Measurements from ENCODE around the gene RBKS.
A peak's percentile ranks its signal among the peaks of the same experiment; 100 is the strongest.

The RBKS gene

DNA sequence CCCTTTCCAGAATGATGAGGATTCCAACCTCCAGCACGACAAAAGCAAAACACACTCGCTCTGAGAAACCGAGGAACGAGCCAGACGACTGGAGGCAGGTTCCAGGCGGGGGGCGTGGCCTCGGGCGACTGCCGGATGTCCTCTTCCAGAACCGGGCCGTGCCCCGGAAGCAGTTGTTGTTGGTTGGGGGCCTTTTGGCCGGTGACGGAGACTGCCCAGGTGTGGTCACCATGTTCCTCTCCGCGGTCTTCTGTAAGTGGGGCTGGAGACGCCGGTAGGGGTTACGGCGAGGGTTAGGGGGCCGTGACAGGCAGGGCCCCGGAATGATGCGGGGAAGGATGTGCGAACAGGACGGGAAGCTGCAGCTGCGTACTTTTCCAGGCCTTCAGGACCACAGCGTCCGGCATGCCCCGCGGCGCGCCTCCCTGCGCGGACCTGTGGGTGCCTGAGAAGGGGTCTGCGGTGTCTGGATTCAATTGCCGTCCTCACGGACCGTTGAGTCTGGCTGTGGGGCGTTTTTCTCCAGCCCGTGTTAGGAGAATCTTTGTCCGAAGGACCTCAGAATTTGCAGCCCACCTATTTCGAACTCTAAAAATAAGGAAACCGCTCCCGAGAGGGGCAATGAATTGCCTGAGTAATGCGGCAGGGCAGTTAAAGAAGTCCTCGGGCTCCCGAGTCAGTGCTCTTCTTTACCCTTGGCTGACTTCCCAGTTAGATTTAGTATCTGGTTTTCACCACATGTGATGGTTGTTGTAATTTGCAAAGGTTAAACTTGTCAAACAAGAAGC, 118.4 kb downstream of the RBKS start, which contains the start of gene MRPL33 (continued):
- TF ChIP-seq, protein P1, sequence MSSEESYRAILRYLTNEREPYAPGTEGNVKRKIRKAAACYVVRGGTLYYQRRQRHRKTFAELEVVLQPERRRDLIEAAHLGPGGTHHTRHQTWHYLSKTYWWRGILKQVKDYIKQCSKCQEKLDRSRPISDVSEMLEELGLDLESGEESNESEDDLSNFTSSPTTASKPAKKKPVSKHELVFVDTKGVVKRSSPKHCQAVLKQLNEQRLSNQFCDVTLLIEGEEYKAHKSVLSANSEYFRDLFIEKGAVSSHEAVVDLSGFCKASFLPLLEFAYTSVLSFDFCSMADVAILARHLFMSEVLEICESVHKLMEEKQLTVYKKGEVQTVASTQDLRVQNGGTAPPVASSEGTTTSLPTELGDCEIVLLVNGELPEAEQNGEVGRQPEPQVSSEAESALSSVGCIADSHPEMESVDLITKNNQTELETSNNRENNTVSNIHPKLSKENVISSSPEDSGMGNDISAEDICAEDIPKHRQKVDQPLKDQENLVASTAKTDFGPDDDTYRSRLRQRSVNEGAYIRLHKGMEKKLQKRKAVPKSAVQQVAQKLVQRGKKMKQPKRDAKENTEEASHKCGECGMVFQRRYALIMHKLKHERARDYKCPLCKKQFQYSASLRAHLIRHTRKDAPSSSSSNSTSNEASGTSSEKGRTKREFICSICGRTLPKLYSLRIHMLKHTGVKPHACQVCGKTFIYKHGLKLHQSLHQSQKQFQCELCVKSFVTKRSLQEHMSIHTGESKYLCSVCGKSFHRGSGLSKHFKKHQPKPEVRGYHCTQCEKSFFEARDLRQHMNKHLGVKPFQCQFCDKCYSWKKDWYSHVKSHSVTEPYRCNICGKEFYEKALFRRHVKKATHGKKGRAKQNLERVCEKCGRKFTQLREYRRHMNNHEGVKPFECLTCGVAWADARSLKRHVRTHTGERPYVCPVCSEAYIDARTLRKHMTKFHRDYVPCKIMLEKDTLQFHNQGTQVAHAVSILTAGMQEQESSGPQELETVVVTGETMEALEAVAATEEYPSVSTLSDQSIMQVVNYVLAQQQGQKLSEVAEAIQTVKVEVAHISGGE (tag by site-specific recombination; conservative IDR thresholded peaks at IDR 0.05; ENCODE audit: low read depth), result peak; percentile 96
- TF ChIP-seq ZNF223 (tag by site-specific recombination; IDR thresholded peaks at IDR 0.05) (no peak), ZNF558 (tag by site-specific recombination; IDR thresholded peaks at IDR 0.05) (no peak), ZFP69B (tag by site-specific recombination; IDR thresholded peaks at IDR 0.05) (no peak), ZBTB48 (tag by site-specific recombination; IDR thresholded peaks at IDR 0.05) (peak; percentile 79), ZEB2 (tag by site-specific recombination; IDR thresholded peaks at IDR 0.05) (peak; percentile 96), ZNF394 (tag by site-specific recombination; IDR thresholded peaks at IDR 0.05; ENCODE audit: borderline replicate concordance) (no peak), YY2 (tag by site-specific recombination; IDR thresholded peaks at IDR 0.05) (peak; percentile 58; the same call in 1 of the 2 replicates), ZNF10 (tag by site-specific recombination; IDR thresholded peaks at IDR 0.05) (peak; percentile 62; the same call in 1 of the 2 replicates), ZNF24 (tag by site-specific recombination; IDR thresholded peaks at IDR 0.05) (0 out of 2 replicates have a peak, but pooled peaks have one; percentile 67), GLIS1 (tag by site-specific recombination; IDR thresholded peaks at IDR 0.05) (peak; percentile 76), ZNF610 (tag by site-specific recombination; IDR thresholded peaks at IDR 0.05; ENCODE audit: borderline replicate concordance) (no peak), ZSCAN30 (tag by site-specific recombination; IDR thresholded peaks at IDR 0.05) (0 out of 2 replicates have a peak, but pooled peaks have one; percentile 35), ZNF792 (tag by site-specific recombination; IDR thresholded peaks at IDR 0.05) (no peak), KLF16 (tag by site-specific recombination; IDR thresholded peaks at IDR 0.05) (peak; percentile 87), ZNF211 (tag by site-specific recombination; IDR thresholded peaks at IDR 0.05; ENCODE audit: low read depth) (no peak), ZNF302 (tag by site-specific recombination; IDR thresholded peaks at IDR 0.05; ENCODE audit: low read depth) (no peak), ZNF292 (tag by site-specific recombination; IDR thresholded peaks at IDR 0.05; ENCODE audit: borderline replicate concordance, low read depth) (no peak)
- TF ChIP-seq, protein P2, sequence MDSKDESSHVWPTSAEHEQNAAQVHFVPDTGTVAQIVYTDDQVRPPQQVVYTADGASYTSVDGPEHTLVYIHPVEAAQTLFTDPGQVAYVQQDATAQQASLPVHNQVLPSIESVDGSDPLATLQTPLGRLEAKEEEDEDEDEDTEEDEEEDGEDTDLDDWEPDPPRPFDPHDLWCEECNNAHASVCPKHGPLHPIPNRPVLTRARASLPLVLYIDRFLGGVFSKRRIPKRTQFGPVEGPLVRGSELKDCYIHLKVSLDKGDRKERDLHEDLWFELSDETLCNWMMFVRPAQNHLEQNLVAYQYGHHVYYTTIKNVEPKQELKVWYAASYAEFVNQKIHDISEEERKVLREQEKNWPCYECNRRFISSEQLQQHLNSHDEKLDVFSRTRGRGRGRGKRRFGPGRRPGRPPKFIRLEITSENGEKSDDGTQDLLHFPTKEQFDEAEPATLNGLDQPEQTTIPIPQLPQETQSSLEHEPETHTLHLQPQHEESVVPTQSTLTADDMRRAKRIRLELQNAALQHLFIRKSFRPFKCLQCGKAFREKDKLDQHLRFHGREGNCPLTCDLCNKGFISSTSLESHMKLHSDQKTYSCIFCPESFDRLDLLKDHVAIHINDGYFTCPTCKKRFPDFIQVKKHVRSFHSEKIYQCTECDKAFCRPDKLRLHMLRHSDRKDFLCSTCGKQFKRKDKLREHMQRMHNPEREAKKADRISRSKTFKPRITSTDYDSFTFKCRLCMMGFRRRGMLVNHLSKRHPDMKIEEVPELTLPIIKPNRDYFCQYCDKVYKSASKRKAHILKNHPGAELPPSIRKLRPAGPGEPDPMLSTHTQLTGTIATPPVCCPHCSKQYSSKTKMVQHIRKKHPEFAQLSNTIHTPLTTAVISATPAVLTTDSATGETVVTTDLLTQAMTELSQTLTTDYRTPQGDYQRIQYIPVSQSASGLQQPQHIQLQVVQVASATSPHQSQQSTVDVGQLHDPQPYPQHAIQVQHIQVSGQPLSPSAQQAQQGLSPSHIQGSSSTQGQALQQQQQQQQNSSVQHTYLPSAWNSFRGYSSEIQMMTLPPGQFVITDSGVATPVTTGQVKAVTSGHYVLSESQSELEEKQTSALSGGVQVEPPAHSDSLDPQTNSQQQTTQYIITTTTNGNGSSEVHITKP (tag by site-specific recombination; IDR thresholded peaks at IDR 0.05), result 0 out of 2 replicates have a peak, but pooled peaks have one; percentile 25
- TF ChIP-seq, protein P3, sequence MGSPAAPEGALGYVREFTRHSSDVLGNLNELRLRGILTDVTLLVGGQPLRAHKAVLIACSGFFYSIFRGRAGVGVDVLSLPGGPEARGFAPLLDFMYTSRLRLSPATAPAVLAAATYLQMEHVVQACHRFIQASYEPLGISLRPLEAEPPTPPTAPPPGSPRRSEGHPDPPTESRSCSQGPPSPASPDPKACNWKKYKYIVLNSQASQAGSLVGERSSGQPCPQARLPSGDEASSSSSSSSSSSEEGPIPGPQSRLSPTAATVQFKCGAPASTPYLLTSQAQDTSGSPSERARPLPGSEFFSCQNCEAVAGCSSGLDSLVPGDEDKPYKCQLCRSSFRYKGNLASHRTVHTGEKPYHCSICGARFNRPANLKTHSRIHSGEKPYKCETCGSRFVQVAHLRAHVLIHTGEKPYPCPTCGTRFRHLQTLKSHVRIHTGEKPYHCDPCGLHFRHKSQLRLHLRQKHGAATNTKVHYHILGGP (tag by site-specific recombination; IDR thresholded peaks at IDR 0.05), result no peak
- TF ChIP-seq, protein P4, sequence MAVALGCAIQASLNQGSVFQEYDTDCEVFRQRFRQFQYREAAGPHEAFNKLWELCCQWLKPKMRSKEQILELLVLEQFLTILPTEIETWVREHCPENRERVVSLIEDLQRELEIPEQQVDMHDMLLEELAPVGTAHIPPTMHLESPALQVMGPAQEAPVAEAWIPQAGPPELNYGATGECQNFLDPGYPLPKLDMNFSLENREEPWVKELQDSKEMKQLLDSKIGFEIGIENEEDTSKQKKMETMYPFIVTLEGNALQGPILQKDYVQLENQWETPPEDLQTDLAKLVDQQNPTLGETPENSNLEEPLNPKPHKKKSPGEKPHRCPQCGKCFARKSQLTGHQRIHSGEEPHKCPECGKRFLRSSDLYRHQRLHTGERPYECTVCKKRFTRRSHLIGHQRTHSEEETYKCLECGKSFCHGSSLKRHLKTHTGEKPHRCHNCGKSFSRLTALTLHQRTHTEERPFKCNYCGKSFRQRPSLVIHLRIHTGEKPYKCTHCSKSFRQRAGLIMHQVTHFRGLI (tag by site-specific recombination; IDR thresholded peaks at IDR 0.05), result no peak
- TF ChIP-seq, protein P5, sequence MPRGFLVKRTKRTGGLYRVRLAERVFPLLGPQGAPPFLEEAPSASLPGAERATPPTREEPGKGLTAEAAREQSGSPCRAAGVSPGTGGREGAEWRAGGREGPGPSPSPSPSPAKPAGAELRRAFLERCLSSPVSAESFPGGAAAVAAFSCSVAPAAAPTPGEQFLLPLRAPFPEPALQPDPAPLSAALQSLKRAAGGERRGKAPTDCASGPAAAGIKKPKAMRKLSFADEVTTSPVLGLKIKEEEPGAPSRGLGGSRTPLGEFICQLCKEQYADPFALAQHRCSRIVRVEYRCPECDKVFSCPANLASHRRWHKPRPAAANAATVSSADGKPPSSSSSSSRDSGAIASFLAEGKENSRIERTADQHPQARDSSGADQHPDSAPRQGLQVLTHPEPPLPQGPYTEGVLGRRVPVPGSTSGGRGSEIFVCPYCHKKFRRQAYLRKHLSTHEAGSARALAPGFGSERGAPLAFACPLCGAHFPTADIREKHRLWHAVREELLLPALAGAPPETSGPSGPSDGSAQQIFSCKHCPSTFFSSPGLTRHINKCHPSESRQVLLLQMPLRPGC (tag by site-specific recombination; IDR thresholded peaks at IDR 0.05), result peak; percentile 75; the same call in 1 of the 2 replicates
- TF ChIP-seq, protein P6, sequence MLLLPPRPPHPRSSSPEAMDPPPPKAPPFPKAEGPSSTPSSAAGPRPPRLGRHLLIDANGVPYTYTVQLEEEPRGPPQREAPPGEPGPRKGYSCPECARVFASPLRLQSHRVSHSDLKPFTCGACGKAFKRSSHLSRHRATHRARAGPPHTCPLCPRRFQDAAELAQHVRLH (tag by site-specific recombination; IDR thresholded peaks at IDR 0.05), result peak; percentile 68; the same call in 1 of the 2 replicates
- TF ChIP-seq, protein P7, sequence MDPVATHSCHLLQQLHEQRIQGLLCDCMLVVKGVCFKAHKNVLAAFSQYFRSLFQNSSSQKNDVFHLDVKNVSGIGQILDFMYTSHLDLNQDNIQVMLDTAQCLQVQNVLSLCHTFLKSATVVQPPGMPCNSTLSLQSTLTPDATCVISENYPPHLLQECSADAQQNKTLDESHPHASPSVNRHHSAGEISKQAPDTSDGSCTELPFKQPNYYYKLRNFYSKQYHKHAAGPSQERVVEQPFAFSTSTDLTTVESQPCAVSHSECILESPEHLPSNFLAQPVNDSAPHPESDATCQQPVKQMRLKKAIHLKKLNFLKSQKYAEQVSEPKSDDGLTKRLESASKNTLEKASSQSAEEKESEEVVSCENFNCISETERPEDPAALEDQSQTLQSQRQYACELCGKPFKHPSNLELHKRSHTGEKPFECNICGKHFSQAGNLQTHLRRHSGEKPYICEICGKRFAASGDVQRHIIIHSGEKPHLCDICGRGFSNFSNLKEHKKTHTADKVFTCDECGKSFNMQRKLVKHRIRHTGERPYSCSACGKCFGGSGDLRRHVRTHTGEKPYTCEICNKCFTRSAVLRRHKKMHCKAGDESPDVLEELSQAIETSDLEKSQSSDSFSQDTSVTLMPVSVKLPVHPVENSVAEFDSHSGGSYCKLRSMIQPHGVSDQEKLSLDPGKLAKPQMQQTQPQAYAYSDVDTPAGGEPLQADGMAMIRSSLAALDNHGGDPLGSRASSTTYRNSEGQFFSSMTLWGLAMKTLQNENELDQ (tag by site-specific recombination; IDR thresholded peaks at IDR 0.05; ENCODE audit: low read depth), result no peak

All from HEK293 (cell line).